H9 (cell line): ENCODE measurements around the gene RAD23A. TPM values are rescaled to one million over a fixed set of nuclear protein-coding genes. Genes with fewer than 3 reads are reported as not detected.

Experiments
- DNase-seq: peaks from one replicate; pipeline ENCODE4 v3.0.0-alpha.2; 2017
- H2AFZ ChIP-seq: one replicate; pipeline ENCODE4 v1.6.1; 2013; ENCODE audit warnings: mild to moderate bottlenecking, low read length, control low read depth, moderate library complexity
- H2AK5ac ChIP-seq: 2 replicates; pipeline ENCODE4 v1.6.1; 2013; ENCODE audit warnings: low read length, control low read depth, mixed read lengths; ENCODE audit not compliant: insufficient read length
- H2BK120ac ChIP-seq: one replicate; pipeline ENCODE4 v1.6.1; 2013; ENCODE audit warnings: low read depth, mild to moderate bottlenecking, low read length, control low read depth, inconsistent platforms; ENCODE audit not compliant: poor library complexity, severe bottlenecking
- H2BK12ac ChIP-seq: 2 replicates; pipeline ENCODE4 v1.6.1; 2013; ENCODE audit warnings: low read length, control low read depth, mixed read lengths, low read depth; ENCODE audit not compliant: insufficient read length
- H2BK15ac ChIP-seq: 2 replicates; pipeline ENCODE4 v1.6.1; 2013; ENCODE audit warnings: low read depth, low read length, control low read depth
- H2BK20ac ChIP-seq: one replicate; pipeline ENCODE4 v1.6.1; 2013; ENCODE audit warnings: low read depth, mild to moderate bottlenecking, low read length, control low read depth, inconsistent platforms; ENCODE audit not compliant: poor library complexity, severe bottlenecking
- H2BK5ac ChIP-seq: 2 replicates; pipeline ENCODE4 v1.6.1; 2013; ENCODE audit warnings: low read length, control low read depth, mixed read lengths; ENCODE audit not compliant: insufficient read length
- H3K14ac ChIP-seq: 2 replicates; pipeline ENCODE4 v1.6.1; 2013; ENCODE audit warnings: low read length, control low read depth; ENCODE audit not compliant: insufficient read depth
- H3K18ac ChIP-seq: 2 replicates; pipeline ENCODE4 v1.6.1; 2013; ENCODE audit warnings: low read depth, mild to moderate bottlenecking, mixed read lengths, low read length, control low read depth; ENCODE audit not compliant: insufficient read length
- H3K23ac ChIP-seq: 2 replicates; pipeline ENCODE4 v1.6.1; 2013; ENCODE audit warnings: low read length, control low read depth, mixed read lengths, low read depth; ENCODE audit not compliant: insufficient read length
- H3K23me2 ChIP-seq: 2 replicates; pipeline ENCODE4 v1.6.1; 2013; ENCODE audit warnings: low read depth, mild to moderate bottlenecking, mixed read lengths, low read length, control low read depth; ENCODE audit not compliant: insufficient read length, poor library complexity, severe bottlenecking
- H3K27ac ChIP-seq: 2 replicates; pipeline ENCODE4 v1.5.1; 2013; ENCODE audit warnings: low read length, control low read depth, mixed read lengths, low read depth; ENCODE audit not compliant: insufficient read length
- H3K27me3 ChIP-seq: 2 replicates; pipeline ENCODE4 v1.6.1; 2013; ENCODE audit warnings: low read length, control low read depth, inconsistent platforms; ENCODE audit not compliant: insufficient read depth
- H3K4ac ChIP-seq: 2 replicates; pipeline ENCODE4 v1.6.1; 2013; ENCODE audit warnings: low read depth, mild to moderate bottlenecking, control low read depth, inconsistent platforms, low read length, moderate library complexity
- H3K4me1 ChIP-seq: 2 replicates; pipeline ENCODE4 v1.6.1; 2013; ENCODE audit warnings: low read length, control low read depth, inconsistent platforms; ENCODE audit not compliant: insufficient read depth
- H3K4me2 ChIP-seq: 2 replicates; pipeline ENCODE4 v1.6.1; 2013; ENCODE audit warnings: low read length, control low read depth, mixed read lengths; ENCODE audit not compliant: insufficient read length, insufficient read depth
- H3K56ac ChIP-seq: 2 replicates; pipeline ENCODE4 v1.6.1; 2013; ENCODE audit warnings: low read depth, mild to moderate bottlenecking, mixed read lengths, low read length, control low read depth; ENCODE audit not compliant: insufficient read length
- H3K79me1 ChIP-seq: 2 replicates; pipeline ENCODE4 v1.6.1; 2013; ENCODE audit warnings: low read depth, mild to moderate bottlenecking, moderate library complexity, low read length, control low read depth, inconsistent platforms; ENCODE audit not compliant: insufficient read depth, poor library complexity, severe bottlenecking
- H3K79me2 ChIP-seq: 2 replicates; pipeline ENCODE4 v1.6.1; 2013; ENCODE audit warnings: low read length, control low read depth, inconsistent platforms; ENCODE audit not compliant: insufficient read depth
- H3K9ac ChIP-seq: 2 replicates; pipeline ENCODE4 v1.6.1; 2013; ENCODE audit warnings: low read length, control low read depth, mixed read lengths; ENCODE audit not compliant: insufficient read length; ENCODE audit errors: extremely low read depth
- H3K9me3 ChIP-seq: one replicate; pipeline ENCODE4 v1.6.1; 2013; ENCODE audit warnings: low read depth, low read length, inconsistent platforms; ENCODE audit not compliant: control insufficient read depth
- H3T11ph ChIP-seq: one replicate; pipeline ENCODE4 v1.6.1; 2013; ENCODE audit warnings: mild to moderate bottlenecking, low read length, control low read depth, inconsistent platforms
- H4K20me1 ChIP-seq: one replicate; pipeline ENCODE4 v1.6.1; 2013; ENCODE audit not compliant: control insufficient read depth, insufficient read length, insufficient read depth
- H4K5ac ChIP-seq: 2 replicates; pipeline ENCODE4 v1.6.1; 2013; ENCODE audit warnings: low read depth, mild to moderate bottlenecking, mixed read lengths, low read length, control low read depth; ENCODE audit not compliant: insufficient read length
- H4K8ac ChIP-seq: replicated peaks from 2 replicates; pipeline ENCODE4 v1.6.1; 2013; ENCODE audit warnings: low read length, control low read depth, mixed read lengths, low read depth; ENCODE audit not compliant: insufficient read length
- H4K91ac ChIP-seq: 2 replicates; pipeline ENCODE4 v1.6.1; 2013; ENCODE audit warnings: low read depth, mild to moderate bottlenecking, moderate library complexity, mixed read lengths, low read length, control low read depth; ENCODE audit not compliant: insufficient read length
- H3K27ac Mint-ChIP-seq, 3 experiments: 2 replicates in 2 of 3; 3 replicates in 1 of 3; pipeline ENCODE4 v1.8.0; 2020 to 2021; ENCODE audit warnings: mixed read lengths in 3 of 3, mild to moderate bottlenecking in 1 of 3, moderate library complexity in 1 of 3
- H3K27me3 Mint-ChIP-seq: 2 replicates; pipeline ENCODE4 v1.8.0; 2021; ENCODE audit warnings: low read depth, mild to moderate bottlenecking, moderate library complexity, mixed read lengths
- H3K36me3 Mint-ChIP-seq, 3 experiments: 2 replicates in 2 of 3; 3 replicates in 1 of 3; pipeline ENCODE4 v1.8.0; 2020 to 2021; ENCODE audit warnings: low read depth in 3 of 3, mixed read lengths in 3 of 3; ENCODE audit not compliant: insufficient read depth in 1 of 3
- H3K4me1 Mint-ChIP-seq, 2 experiments: 2 replicates each; pipeline ENCODE4 v1.8.0; 2020; ENCODE audit warnings: mixed read lengths in 2 of 2
- H3K4me3 Mint-ChIP-seq, 2 experiments: 2 replicates in 1 of 2; 3 replicates in 1 of 2; pipeline ENCODE4 v1.8.0; 2020 to 2021; ENCODE audit warnings: mild to moderate bottlenecking in 2 of 2, mixed read lengths in 2 of 2, moderate library complexity in 1 of 2
- H3K9me3 Mint-ChIP-seq, 2 experiments: 2 replicates in 1 of 2; 3 replicates in 1 of 2; pipeline ENCODE4 v1.8.0; 2020; ENCODE audit warnings: mild to moderate bottlenecking in 2 of 2, mixed read lengths in 2 of 2, moderate library complexity in 1 of 2
- CTCF ChIP-seq: fragments of 200-600 bp; sonication (generic); conservative IDR thresholded peaks from 3 replicates; pipeline ENCODE4 v1.8.0; 2021; ENCODE audit warnings: antibody characterized with exemption, mild to moderate bottlenecking
- WGBS: extraction: QIAGEN DNeasy Blood & Tissue Kit; methylation state at CpG from one replicate; pipeline ENCODE4 v1.1.7; 2013; ENCODE audit warnings: missing lambda C conversion rate, low lambda C conversion rate, mixed read lengths; ENCODE audit not compliant: insufficient read length; ENCODE audit errors: extremely low coverage; 5-methylcytosine and 5-hydroxymethylcytosine counted together
- total RNA-seq: library from RNA; stranded (reverse); gene quantifications from 2 replicates; pipeline ENCODE4 v1.2.1, GENCODE V29; 2021

RAD23A gene
- total RNA-seq, 1 experiment from 2014 or later, result 62.2 TPM

GRCh38 chr19:12984683-12985048 is 39.0 kb downstream of the RAD23A start:
- Histone ChIP-seq H3K4ac (no peak overlapping the region), H3K9ac (no peak overlapping the region), H3K23me2 (no peaks in the 10 kb centered on the region), H2AK5ac (no peak overlapping the region), H4K5ac (no peak overlapping the region), H3T11ph (no peak overlapping the region), H2BK120ac (no peak overlapping the region), H4K91ac (no peak overlapping the region), H3K79me1 (no peaks in the 10 kb centered on the region), H3K4me1 (no peaks in the 10 kb centered on the region), H2BK5ac (no peak overlapping the region), H2BK20ac (no peak overlapping the region), H3K27ac (no peak overlapping the region), H2AFZ (no peak overlapping the region), H3K79me2 (no peaks in the 10 kb centered on the region), H3K56ac (no peak overlapping the region), H4K8ac (no peak overlapping the region), H3K9me3 (no peaks in the 10 kb centered on the region), H3K18ac (no peak overlapping the region), H3K23ac (no peak overlapping the region), H4K20me1 (no peaks in the 10 kb centered on the region), H2BK12ac (no peak overlapping the region), H3K27me3 (peaks cover 6% of the 10 kb centered on the region; the same call in 1 of the 2 replicates), H3K4me2 (no peak overlapping the region), H2BK15ac (no peak overlapping the region), H3K14ac (no peak overlapping the region)
- no peaks in the 10 kb centered on the region for H3K36me3 Mint-ChIP-seq
- peaks cover 6 to 9% of the 10 kb centered on the region in 2 experiments for H3K4me1 Mint-ChIP-seq
- H3K27ac Mint-ChIP-seq, result no peak overlapping the region
- no peaks in the 10 kb centered on the region; the same call in none of the 2 replicates for H3K27me3 Mint-ChIP-seq
- no peak overlapping the region for H3K4me3 Mint-ChIP-seq
- WGBS, result no CpG with 5 or more reads among the region's 10 CpGs
- no peaks in the 10 kb centered on the region; a peak in 1 of 5 replicates for H3K9me3 Mint-ChIP-seq
- peak; percentile 27 for DNase-seq
- TF ChIP-seq CTCF, result no peak
